ENCODE data around the gene CIROP.

The CIROP gene

GRCh38 chr14:23120541-23121251, 15.9 kb upstream of the CIROP start:
- Histone ChIP-seq H3K9me3 (no peaks in the 10 kb centered on the region), H3K27me3 (no peaks in the 10 kb centered on the region), H3K4me3 (ENCODE audit: low read depth in 1 of 2, low read length in 1 of 2) (peak overlapping the region; percentile 60 to 61), H3K4me1 (ENCODE audit: control insufficient read depth in 1 of 2, insufficient read depth in 1 of 2, low read depth in 1 of 2, low read length in 1 of 2) (peaks cover 52 to 61% of the 10 kb centered on the region in 2 experiments), H3K27ac (peak overlapping the region; percentile 90), H3K36me3 (no peaks in the 10 kb centered on the region)
- TF ChIP-seq CTCF (IDR thresholded peaks at IDR 0.05): peak; percentile 99

DNA sequence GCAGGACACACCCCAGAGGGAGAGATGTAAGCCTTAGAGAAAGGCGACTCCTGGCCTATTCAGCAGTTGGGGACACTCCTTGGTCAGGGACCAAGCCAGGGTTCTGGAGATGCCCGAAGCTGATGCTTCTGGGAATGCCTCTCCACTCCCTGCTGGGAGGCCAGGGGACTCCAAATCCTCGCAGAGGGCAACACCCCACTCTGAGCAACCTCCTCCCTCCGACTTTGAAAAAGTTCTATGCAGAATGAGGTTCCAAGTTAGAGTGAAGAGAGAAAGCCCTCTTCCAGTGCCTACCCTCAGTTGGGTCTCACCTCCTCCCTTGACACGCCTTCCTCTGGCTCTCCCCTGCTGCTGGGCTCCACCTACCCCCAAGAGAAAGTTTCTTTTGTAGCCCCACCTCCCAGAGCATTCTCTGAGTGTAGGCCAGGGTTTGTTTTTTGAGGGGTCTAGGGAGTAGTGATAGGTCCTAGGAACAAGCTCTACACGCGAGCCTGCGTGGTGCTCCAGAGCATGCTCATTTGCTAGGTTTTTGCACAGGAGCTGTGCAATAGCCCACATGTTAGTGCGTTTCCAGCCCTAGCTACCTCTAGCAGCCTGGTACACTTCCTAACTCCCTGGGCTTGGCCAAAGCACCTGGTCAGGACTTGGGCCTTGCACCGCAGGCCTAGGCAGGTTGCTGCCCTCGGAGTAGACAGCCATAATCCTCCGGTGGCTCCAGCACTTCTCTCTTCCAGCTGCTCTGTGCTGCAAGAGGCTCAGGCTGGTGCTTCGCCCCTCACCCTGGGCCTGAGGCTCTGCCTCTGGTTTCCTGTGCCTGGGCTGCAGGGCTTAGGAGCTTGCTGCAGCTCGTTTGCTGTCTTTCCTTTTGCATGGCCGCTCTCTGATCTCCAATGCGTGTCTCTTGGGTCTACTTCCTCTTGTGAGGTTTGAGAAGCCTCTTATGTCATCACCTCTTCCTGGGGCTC, 14.9 kb upstream of the CIROP start:
- peak overlapping the region; percentile 90 for H3K27ac ChIP-seq

GRCh38 chr14:23118506-23119362, 13.9 kb upstream of the CIROP start, which contains the start of gene CEBPE:
Gene CEBPE (minus strand): TSS chr14:23119255. CDS start chr14:23119091, 164 bp downstream.
- H3K9me3 ChIP-seq: no peaks in the 10 kb centered on the region
- H3K27me3 ChIP-seq: no peaks in the 10 kb centered on the region
- H3K4me1 ChIP-seq (ENCODE audit: control insufficient read depth in 1 of 2, insufficient read depth in 1 of 2, low read depth in 1 of 2, low read length in 1 of 2): peaks cover 71 to 77% of the 10 kb centered on the region in 2 experiments
- peak within 1 kb of the TSS; percentile 60 to 61 for H3K4me3 ChIP-seq (ENCODE audit: low read depth in 1 of 2, low read length in 1 of 2)
- H3K36me3 ChIP-seq: no peaks in the 10 kb centered on the region
- peak within 1 kb of the TSS; percentile 90 for H3K27ac ChIP-seq
- TF ChIP-seq CTCF (IDR thresholded peaks at IDR 0.05): peak; percentile 11

More for the DNA sequence above, 14.9 kb upstream of the CIROP start:
- TF ChIP-seq CTCF (IDR thresholded peaks at IDR 0.05): no peak
- H3K27me3 ChIP-seq: no peaks in the 10 kb centered on the region
- H3K4me1 ChIP-seq (ENCODE audit: control insufficient read depth in 1 of 2, insufficient read depth in 1 of 2, low read depth in 1 of 2, low read length in 1 of 2): peaks cover 62 to 68% of the 10 kb centered on the region in 2 experiments
- no peaks in the 10 kb centered on the region for H3K36me3 ChIP-seq
- no peaks in the 10 kb centered on the region for H3K9me3 ChIP-seq
- H3K4me3 ChIP-seq (ENCODE audit: low read depth in 1 of 2, low read length in 1 of 2): peak overlapping the region; percentile 60 to 61

DNA sequence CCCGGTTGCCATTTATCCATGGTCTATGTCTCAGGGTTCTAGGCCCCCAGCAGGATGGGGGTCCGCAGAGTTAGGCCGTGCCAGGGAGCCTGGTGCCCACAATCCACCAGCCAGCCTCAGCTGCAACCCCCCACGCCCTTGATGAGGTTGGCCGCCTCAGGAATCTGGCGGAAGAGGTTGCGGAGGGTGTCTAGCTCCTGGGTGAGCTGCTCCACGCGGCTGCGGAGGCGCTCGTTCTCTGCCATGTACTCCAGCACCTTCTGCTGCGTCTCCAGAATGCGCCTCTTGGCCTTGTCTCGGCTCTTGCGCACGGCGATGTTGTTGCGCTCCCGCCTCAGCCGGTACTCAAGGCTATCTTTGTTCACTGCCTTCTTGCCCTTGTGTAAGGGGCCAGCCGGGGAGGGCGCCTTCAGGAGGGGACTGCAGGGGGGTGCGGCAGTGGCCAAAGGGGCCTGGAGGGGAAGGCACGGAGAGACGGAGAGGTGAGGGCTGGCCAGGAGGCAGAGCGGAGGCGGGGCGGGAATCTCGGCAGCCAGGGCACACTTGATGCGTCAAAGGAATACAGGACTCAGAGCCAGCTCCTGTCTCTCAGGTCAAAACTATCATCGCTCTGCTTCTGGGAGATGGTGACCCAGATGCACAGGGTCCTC, 12.7 kb upstream of the CIROP start:
- peak overlapping the region; percentile 60 to 61 for H3K4me3 ChIP-seq (ENCODE audit: low read depth in 1 of 2, low read length in 1 of 2)
- no peaks in the 10 kb centered on the region for H3K27me3 ChIP-seq
- H3K27ac ChIP-seq: peak overlapping the region; percentile 90
- no peaks in the 10 kb centered on the region for H3K36me3 ChIP-seq
- H3K9me3 ChIP-seq: no peaks in the 10 kb centered on the region
- TF ChIP-seq CTCF (IDR thresholded peaks at IDR 0.05): no peak
- peaks cover 84 to 89% of the 10 kb centered on the region in 2 experiments for H3K4me1 ChIP-seq (ENCODE audit: control insufficient read depth in 1 of 2, insufficient read depth in 1 of 2, low read depth in 1 of 2, low read length in 1 of 2)
